ENCODE measurements around the gene PPP1R13L. TPM values are rescaled to one million over a fixed set of nuclear protein-coding genes. Genes with fewer than 3 reads are reported as not detected.

PPP1R13L gene
- total RNA-seq, 1 donor from 2014 or later = 56.7 TPM

DNA sequence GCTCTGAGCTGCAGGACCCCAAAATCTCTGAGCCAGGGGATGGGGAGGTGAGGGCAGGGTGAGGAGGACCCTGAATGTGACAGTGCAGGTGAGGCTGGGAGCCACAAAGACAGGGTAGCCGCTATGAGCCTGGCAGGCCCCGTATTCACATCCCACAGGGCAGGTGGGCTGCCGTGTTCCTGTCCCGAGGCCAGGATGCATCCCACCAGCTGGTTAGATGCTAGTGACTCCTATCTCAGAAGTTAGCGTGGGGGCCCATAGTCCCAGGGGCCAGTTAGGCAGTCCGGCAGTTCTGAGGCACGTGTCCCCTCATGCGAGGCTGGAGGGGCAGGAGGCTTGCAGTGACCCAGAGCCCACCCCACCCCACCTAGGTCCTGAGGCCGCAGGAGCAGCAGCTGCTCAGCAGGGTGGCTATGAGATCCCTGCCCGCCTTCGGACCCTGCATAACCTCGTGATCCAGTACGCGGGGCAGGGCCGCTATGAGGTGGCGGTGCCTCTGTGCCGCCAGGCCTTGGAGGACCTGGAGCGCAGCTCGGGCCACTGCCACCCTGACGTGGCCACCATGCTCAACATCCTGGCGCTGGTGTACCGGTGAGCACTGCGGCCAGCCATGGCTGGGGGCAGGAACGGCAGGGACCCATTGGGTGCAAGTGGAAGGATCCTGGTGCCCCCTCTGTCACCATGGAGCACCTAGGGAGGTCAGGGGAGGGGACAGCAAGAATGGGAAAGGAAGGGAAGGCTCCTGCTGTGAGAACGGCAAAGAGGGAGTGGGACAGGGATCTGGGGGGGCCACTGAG lies 57.1 kb downstream of the PPP1R13L start:
- H3K27ac Mint-ChIP-seq (ENCODE audit: unreplicated experiment) = no peak overlapping the region
- no peak overlapping the region for H3K4me2 ChIP-seq (ENCODE audit: low read length)
- H4K20me1 ChIP-seq (ENCODE audit: insufficient read depth, low read length) = peaks cover 10% of the 10 kb centered on the region
- no peaks in the 10 kb centered on the region for H3K79me2 ChIP-seq (ENCODE audit: insufficient read depth, low read length)
- H3K27me3 ChIP-seq (ENCODE audit: insufficient read depth, low read length) = no peaks in the 10 kb centered on the region
- H3K9me3 ChIP-seq (ENCODE audit: insufficient read depth, low read depth, low read length) = no peaks in the 10 kb centered on the region
- no peak for DNase-seq (ENCODE audit: low read depth)
- H2AFZ ChIP-seq (ENCODE audit: low read depth, low read length) = no peak overlapping the region
- H3K9me3 Mint-ChIP-seq (ENCODE audit: unreplicated experiment) = no peaks in the 10 kb centered on the region
- no peak overlapping the region for H3K4me3 ChIP-seq (ENCODE audit: insufficient read depth, low read depth, low read length)
- peaks cover 5% of the 10 kb centered on the region for H3K36me3 Mint-ChIP-seq (ENCODE audit: low read depth, unreplicated experiment)
- H3K27ac ChIP-seq (ENCODE audit: low read depth, low read length) = no peak overlapping the region
- peaks cover 6% of the 10 kb centered on the region for H3K36me3 ChIP-seq (ENCODE audit: insufficient read depth, low read length)
- TF ChIP-seq, protein P1, sequence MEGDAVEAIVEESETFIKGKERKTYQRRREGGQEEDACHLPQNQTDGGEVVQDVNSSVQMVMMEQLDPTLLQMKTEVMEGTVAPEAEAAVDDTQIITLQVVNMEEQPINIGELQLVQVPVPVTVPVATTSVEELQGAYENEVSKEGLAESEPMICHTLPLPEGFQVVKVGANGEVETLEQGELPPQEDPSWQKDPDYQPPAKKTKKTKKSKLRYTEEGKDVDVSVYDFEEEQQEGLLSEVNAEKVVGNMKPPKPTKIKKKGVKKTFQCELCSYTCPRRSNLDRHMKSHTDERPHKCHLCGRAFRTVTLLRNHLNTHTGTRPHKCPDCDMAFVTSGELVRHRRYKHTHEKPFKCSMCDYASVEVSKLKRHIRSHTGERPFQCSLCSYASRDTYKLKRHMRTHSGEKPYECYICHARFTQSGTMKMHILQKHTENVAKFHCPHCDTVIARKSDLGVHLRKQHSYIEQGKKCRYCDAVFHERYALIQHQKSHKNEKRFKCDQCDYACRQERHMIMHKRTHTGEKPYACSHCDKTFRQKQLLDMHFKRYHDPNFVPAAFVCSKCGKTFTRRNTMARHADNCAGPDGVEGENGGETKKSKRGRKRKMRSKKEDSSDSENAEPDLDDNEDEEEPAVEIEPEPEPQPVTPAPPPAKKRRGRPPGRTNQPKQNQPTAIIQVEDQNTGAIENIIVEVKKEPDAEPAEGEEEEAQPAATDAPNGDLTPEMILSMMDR (IDR thresholded peaks at IDR 0.05; ENCODE audit: insufficient read depth, low read depth, low read length) = no peak
- no peak for TF ChIP-seq EZH2 (IDR thresholded peaks at IDR 0.05; ENCODE audit: insufficient read depth, low read length)
- H3K27me3 Mint-ChIP-seq (ENCODE audit: low read depth, unreplicated experiment) = peaks cover 5% of the 10 kb centered on the region
- H3K9ac ChIP-seq (ENCODE audit: low read length) = no peak overlapping the region
- no peaks in the 10 kb centered on the region for H3K4me1 ChIP-seq (ENCODE audit: insufficient read depth, low read length)
- FAIRE-seq = no peak
- no peak overlapping the region for H3K4me3 Mint-ChIP-seq (ENCODE audit: unreplicated experiment)
- H3K4me1 Mint-ChIP-seq (ENCODE audit: low read depth, unreplicated experiment) = no peaks in the 10 kb centered on the region

DNA sequence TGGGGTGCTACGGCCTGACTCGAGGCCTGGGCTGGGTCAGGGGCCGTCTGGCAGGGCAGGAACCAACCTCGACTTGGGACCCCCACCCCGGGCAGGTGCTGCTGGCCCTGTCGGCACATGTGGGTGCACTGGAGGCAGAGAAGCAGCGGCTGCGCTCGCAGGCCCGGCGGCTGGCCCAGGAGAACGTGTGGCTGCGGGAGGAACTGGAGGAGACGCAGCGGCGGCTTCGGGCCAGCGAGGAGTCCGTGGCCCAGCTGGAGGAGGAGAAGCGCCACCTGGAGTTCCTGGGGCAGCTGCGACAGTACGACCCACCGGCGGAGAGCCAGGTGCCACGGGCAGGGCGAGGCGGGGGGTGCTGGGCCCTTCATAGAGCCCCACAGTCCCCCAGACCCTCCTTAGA lies 58.4 kb downstream of the PPP1R13L start:
- Histone ChIP-seq H3K4me3 (ENCODE audit: insufficient read depth, low read depth, low read length) (no peak overlapping the region), H3K27ac (ENCODE audit: low read depth, low read length) (no peak overlapping the region), H3K27me3 (ENCODE audit: insufficient read depth, low read length) (peaks cover 2% of the 10 kb centered on the region), H3K4me2 (ENCODE audit: low read length) (no peak overlapping the region), H3K9ac (ENCODE audit: low read length) (no peak overlapping the region), H4K20me1 (ENCODE audit: insufficient read depth, low read length) (peaks cover 10% of the 10 kb centered on the region), H3K4me1 (ENCODE audit: insufficient read depth, low read length) (no peaks in the 10 kb centered on the region), H3K36me3 (ENCODE audit: insufficient read depth, low read length) (peaks cover 3% of the 10 kb centered on the region), H3K9me3 (ENCODE audit: insufficient read depth, low read depth, low read length) (no peaks in the 10 kb centered on the region), H3K79me2 (ENCODE audit: insufficient read depth, low read length) (no peaks in the 10 kb centered on the region), H2AFZ (ENCODE audit: low read depth, low read length) (no peak overlapping the region)
- no peak overlapping the region for H3K27ac Mint-ChIP-seq (ENCODE audit: unreplicated experiment)
- H3K9me3 Mint-ChIP-seq (ENCODE audit: unreplicated experiment) = no peaks in the 10 kb centered on the region
- FAIRE-seq (no peak), DNase-seq (ENCODE audit: low read depth) (no peak)
- H3K4me3 Mint-ChIP-seq (ENCODE audit: unreplicated experiment) = no peak overlapping the region
- H3K27me3 Mint-ChIP-seq (ENCODE audit: low read depth, unreplicated experiment) = peaks cover 5% of the 10 kb centered on the region
- TF ChIP-seq, protein P1 (IDR thresholded peaks at IDR 0.05; ENCODE audit: insufficient read depth, low read depth, low read length) = no peak
- TF ChIP-seq EZH2 (IDR thresholded peaks at IDR 0.05; ENCODE audit: insufficient read depth, low read length) = no peak
- H3K4me1 Mint-ChIP-seq (ENCODE audit: low read depth, unreplicated experiment) = no peaks in the 10 kb centered on the region
- peaks cover 5% of the 10 kb centered on the region for H3K36me3 Mint-ChIP-seq (ENCODE audit: low read depth, unreplicated experiment)

DNA sequence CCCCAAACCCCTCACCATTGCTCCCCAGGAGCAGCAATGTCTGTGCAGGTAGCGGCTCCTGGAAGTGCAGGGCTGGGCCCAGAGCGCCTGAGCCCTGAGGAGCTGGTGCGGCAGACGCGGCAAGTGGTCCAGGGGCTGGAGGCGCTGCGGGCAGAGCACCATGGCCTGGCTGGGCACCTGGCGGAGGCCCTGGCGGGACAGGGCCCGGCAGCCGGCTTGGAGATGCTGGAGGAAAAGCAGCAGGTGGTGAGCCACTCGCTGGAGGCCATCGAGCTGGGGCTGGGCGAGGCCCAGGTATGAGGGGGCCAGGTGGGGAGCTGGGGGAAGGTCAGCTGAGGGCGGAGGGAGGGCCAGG lies 59.4 kb downstream of the PPP1R13L start:
- H3K27me3 Mint-ChIP-seq (ENCODE audit: low read depth, unreplicated experiment) = peaks cover 5% of the 10 kb centered on the region
- H3K9ac ChIP-seq (ENCODE audit: low read length) = no peak overlapping the region

More for the DNA sequence above, 59.4 kb downstream of the PPP1R13L start:
- DNase-seq (ENCODE audit: low read depth) (no peak), FAIRE-seq (no peak)
- Histone ChIP-seq H3K9me3 (ENCODE audit: insufficient read depth, low read depth, low read length) (no peaks in the 10 kb centered on the region), H3K4me2 (ENCODE audit: low read length) (no peak overlapping the region), H4K20me1 (ENCODE audit: insufficient read depth, low read length) (peaks cover 10% of the 10 kb centered on the region), H3K4me1 (ENCODE audit: insufficient read depth, low read length) (no peaks in the 10 kb centered on the region), H3K27ac (ENCODE audit: low read depth, low read length) (no peak overlapping the region), H3K36me3 (ENCODE audit: insufficient read depth, low read length) (no peaks in the 10 kb centered on the region), H3K27me3 (ENCODE audit: insufficient read depth, low read length) (peaks cover 3% of the 10 kb centered on the region), H2AFZ (ENCODE audit: low read depth, low read length) (no peak overlapping the region), H3K4me3 (ENCODE audit: insufficient read depth, low read depth, low read length) (no peak overlapping the region), H3K79me2 (ENCODE audit: insufficient read depth, low read length) (no peaks in the 10 kb centered on the region)
- no peaks in the 10 kb centered on the region for H3K9me3 Mint-ChIP-seq (ENCODE audit: unreplicated experiment)
- H3K27ac Mint-ChIP-seq (ENCODE audit: unreplicated experiment) = no peak overlapping the region
- peaks cover 2% of the 10 kb centered on the region for H3K36me3 Mint-ChIP-seq (ENCODE audit: low read depth, unreplicated experiment)
- H3K4me1 Mint-ChIP-seq (ENCODE audit: low read depth, unreplicated experiment) = no peaks in the 10 kb centered on the region
- TF ChIP-seq, protein P1 (IDR thresholded peaks at IDR 0.05; ENCODE audit: insufficient read depth, low read depth, low read length) = no peak
- no peak for TF ChIP-seq EZH2 (IDR thresholded peaks at IDR 0.05; ENCODE audit: insufficient read depth, low read length)
- H3K4me3 Mint-ChIP-seq (ENCODE audit: unreplicated experiment) = no peak overlapping the region

Measured in astrocyte (in vitro differentiated cells and primary cell).